Lower leg skin (tissue), 4 donors: ENCODE measurements around the gene KCNT1. TPM values are rescaled to one million over a fixed set of nuclear protein-coding genes. Genes with fewer than 3 reads are reported as not detected.

ENCODE experiments used
- DNase-seq, 2 donors: peaks; one replicate each; pipeline ENCODE4 v3.0.0-alpha.2; 2019; ENCODE audit warnings: low spot score in 2 of 2
- H3K4me3 ChIP-seq: fragments of 200-600 bp; sonication (generic); 2 replicates; pipeline ENCODE4 v1.5.1; 2017; ENCODE audit warnings: mild to moderate bottlenecking, low read depth; ENCODE audit not compliant: poor library complexity, severe bottlenecking
- POLR2A ChIP-seq, 2 donors: fragments of 450-650 bp; IDR thresholded peaks; one replicate each; pipeline ENCODE4 v1.6.1; 2016 to 2017; ENCODE audit warnings: antibody characterized with exemption in 2 of 2, mild to moderate bottlenecking in 1 of 2, moderate library complexity in 1 of 2
- WGBS, 2 donors: methylation state at CpG; one replicate each; pipeline ENCODE4 v1.1.5; 2018; 5-methylcytosine and 5-hydroxymethylcytosine counted together
- intact Hi-C: fragments of 100-400 bp; cut with DNase I; formaldehyde crosslinking; loops from one replicate; pipeline ENCODE4 v1.15.0; 2023; ENCODE audit warnings: low total_unique reads
- total RNA-seq, 4 donors: library from RNA; depleted of rRNA; stranded (reverse); fragments of >200 nt; gene quantifications; one replicate each; pipeline ENCODE4 v1.1.0, GENCODE V29; 2016
- TF ChIP-seq, protein P1 (sequence below), 3 donors: fragments of 450-650 bp; IDR thresholded peaks; one replicate each; pipeline ENCODE4 v1.5.1; 2016; ENCODE audit warnings: antibody characterized with exemption in 3 of 3, mild to moderate bottlenecking in 3 of 3, moderate library complexity in 2 of 3

The KCNT1 gene
- total RNA-seq, 4 donors from 2014 or later, result 0.10 TPM; not detected in 3

DNA sequence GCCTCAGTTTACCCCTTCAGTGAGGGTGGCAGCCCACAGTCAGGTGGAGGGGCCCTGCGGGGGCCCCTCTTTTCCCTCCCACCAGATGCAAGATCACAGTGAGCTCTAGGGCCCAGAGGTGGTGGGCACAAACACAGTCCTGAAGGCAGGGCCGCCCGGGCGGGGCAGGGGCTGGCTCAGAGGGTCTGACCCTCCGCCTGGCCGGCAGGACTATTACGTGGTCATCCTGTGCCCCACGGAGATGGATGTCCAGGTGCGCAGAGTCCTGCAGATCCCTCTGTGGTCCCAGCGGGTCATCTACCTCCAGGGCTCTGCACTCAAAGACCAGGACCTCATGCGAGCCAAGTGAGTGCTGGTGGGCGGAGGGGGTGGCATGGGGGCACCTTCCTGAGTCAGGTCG, 63.4 kb downstream of the KCNT1 start:
- TF ChIP-seq POLR2A (IDR thresholded peaks at IDR 0.05), result no peak
- intact Hi-C loops, result no loop called here
- no peak for DNase-seq
- 96 to 97% methylated on average over 13 of the region's 13 CpGs for WGBS, 2 donors
- H3K4me3 ChIP-seq, result no peak overlapping the region

- no peak overlapping the region for H3K4me3 ChIP-seq
- no peak for DNase-seq
- intact Hi-C loops, result no loop called here
- no peak for TF ChIP-seq POLR2A (IDR thresholded peaks at IDR 0.05)
- TF ChIP-seq, protein P1, sequence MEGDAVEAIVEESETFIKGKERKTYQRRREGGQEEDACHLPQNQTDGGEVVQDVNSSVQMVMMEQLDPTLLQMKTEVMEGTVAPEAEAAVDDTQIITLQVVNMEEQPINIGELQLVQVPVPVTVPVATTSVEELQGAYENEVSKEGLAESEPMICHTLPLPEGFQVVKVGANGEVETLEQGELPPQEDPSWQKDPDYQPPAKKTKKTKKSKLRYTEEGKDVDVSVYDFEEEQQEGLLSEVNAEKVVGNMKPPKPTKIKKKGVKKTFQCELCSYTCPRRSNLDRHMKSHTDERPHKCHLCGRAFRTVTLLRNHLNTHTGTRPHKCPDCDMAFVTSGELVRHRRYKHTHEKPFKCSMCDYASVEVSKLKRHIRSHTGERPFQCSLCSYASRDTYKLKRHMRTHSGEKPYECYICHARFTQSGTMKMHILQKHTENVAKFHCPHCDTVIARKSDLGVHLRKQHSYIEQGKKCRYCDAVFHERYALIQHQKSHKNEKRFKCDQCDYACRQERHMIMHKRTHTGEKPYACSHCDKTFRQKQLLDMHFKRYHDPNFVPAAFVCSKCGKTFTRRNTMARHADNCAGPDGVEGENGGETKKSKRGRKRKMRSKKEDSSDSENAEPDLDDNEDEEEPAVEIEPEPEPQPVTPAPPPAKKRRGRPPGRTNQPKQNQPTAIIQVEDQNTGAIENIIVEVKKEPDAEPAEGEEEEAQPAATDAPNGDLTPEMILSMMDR (IDR thresholded peaks at IDR 0.05), result no peak
- 90 to 94% methylated on average over 4 of the region's 4 CpGs for WGBS, 2 donors
These were observed 64.3 kb downstream of the KCNT1 start for GRCh38 chr9:135766251-135766650.

- 90 to 94% methylated on average over 4 of the region's 4 CpGs for WGBS, 2 donors
- no peak for TF ChIP-seq POLR2A (IDR thresholded peaks at IDR 0.05)
- intact Hi-C loops, result no loop called here
- H3K4me3 ChIP-seq, result no peak overlapping the region
- no peak for DNase-seq
These were observed 64.7 kb downstream of the KCNT1 start for GRCh38 chr9:135766707-135767106.

- 85 to 86% methylated on average over 41 to 43 of the region's 43 CpGs for WGBS, 2 donors
- TF ChIP-seq, protein P1 (IDR thresholded peaks at IDR 0.05), result no peak
- no peak for TF ChIP-seq POLR2A (IDR thresholded peaks at IDR 0.05)
- intact Hi-C loops, result no loop called here
- no peak for DNase-seq
- no peak overlapping the region for H3K4me3 ChIP-seq
These were observed 66.7 kb downstream of the KCNT1 start for GRCh38 chr9:135768516-135769218.

- WGBS, 2 donors, result 90 to 91% methylated on average over 31 to 32 of the region's 32 CpGs
- H3K4me3 ChIP-seq, result no peak overlapping the region
- no peak for DNase-seq
- no peak for TF ChIP-seq POLR2A (IDR thresholded peaks at IDR 0.05)
- TF ChIP-seq, protein P1 (IDR thresholded peaks at IDR 0.05), result no peak
- intact Hi-C loops, result no loop called here
These were observed 67.7 kb downstream of the KCNT1 start for GRCh38 chr9:135769489-135770202.

GRCh38 chr9:135770203-135770535, 68.2 kb downstream of the KCNT1 start:
- no peak for DNase-seq
- 71 to 78% methylated on average over 17 to 18 of the region's 19 CpGs for WGBS, 2 donors
- no peak for TF ChIP-seq POLR2A (IDR thresholded peaks at IDR 0.05)
- TF ChIP-seq, protein P1 (IDR thresholded peaks at IDR 0.05), result no peak
- no peak overlapping the region for H3K4me3 ChIP-seq
- intact Hi-C loops, result no loop called here
